Neural crest cell (in vitro differentiated cells): ENCODE results near the gene GPR158. TPM values are rescaled to one million over a fixed set of nuclear protein-coding genes. Genes with fewer than 3 reads are reported as not detected.
A peak's percentile ranks its signal among the peaks of the same experiment; 100 is the strongest.

Experiments
- DNase-seq: peaks from one replicate; pipeline ENCODE4 v3.0.0; 2021; ENCODE audit warnings: low read depth, mixed read lengths, low spot score
- H3K27ac Mint-ChIP-seq: one replicate; pipeline ENCODE4 v1.8.0; 2021; ENCODE audit warnings: mild to moderate bottlenecking, mixed read lengths; ENCODE audit not compliant: unreplicated experiment
- H3K27me3 Mint-ChIP-seq: 2 replicates; pipeline ENCODE4 v1.8.0; 2021; ENCODE audit warnings: low read depth, mild to moderate bottlenecking, mixed read lengths
- H3K36me3 Mint-ChIP-seq: 2 replicates; pipeline ENCODE4 v1.8.0; 2021; ENCODE audit warnings: low read depth, mild to moderate bottlenecking, mixed read lengths
- H3K4me1 Mint-ChIP-seq: 2 replicates; pipeline ENCODE4 v1.8.0; 2021; ENCODE audit warnings: mixed read lengths
- H3K4me3 Mint-ChIP-seq: one replicate; pipeline ENCODE4 v1.8.0; 2021; ENCODE audit warnings: mild to moderate bottlenecking, mixed read lengths
- H3K9me3 Mint-ChIP-seq: 2 replicates; pipeline ENCODE4 v1.8.0; 2021; ENCODE audit warnings: mixed read lengths
- total RNA-seq: library from RNA; stranded (reverse); gene quantifications from 2 replicates; pipeline ENCODE4 v1.2.1, GENCODE V29; 2021
- TF ChIP-seq, protein P1 (sequence below): fragments of 200-600 bp; sonication (generic); conservative IDR thresholded peaks from 2 replicates; pipeline ENCODE4 v1.5.0; 2021; ENCODE audit warnings: antibody characterized with exemption, mild to moderate bottlenecking

GPR158 gene
- total RNA-seq, 1 donor from 2014 or later: 0.26 TPM

- no peaks in the 10 kb centered on the region for H3K27me3 Mint-ChIP-seq
- peaks cover 13% of the 10 kb centered on the region for H3K4me1 Mint-ChIP-seq
- peaks cover 20% of the 10 kb centered on the region for H3K9me3 Mint-ChIP-seq
- peak overlapping the region; percentile 45 for H3K27ac Mint-ChIP-seq
- peaks cover 3% of the 10 kb centered on the region for H3K36me3 Mint-ChIP-seq
- no peak for DNase-seq
- TF ChIP-seq, protein P1, sequence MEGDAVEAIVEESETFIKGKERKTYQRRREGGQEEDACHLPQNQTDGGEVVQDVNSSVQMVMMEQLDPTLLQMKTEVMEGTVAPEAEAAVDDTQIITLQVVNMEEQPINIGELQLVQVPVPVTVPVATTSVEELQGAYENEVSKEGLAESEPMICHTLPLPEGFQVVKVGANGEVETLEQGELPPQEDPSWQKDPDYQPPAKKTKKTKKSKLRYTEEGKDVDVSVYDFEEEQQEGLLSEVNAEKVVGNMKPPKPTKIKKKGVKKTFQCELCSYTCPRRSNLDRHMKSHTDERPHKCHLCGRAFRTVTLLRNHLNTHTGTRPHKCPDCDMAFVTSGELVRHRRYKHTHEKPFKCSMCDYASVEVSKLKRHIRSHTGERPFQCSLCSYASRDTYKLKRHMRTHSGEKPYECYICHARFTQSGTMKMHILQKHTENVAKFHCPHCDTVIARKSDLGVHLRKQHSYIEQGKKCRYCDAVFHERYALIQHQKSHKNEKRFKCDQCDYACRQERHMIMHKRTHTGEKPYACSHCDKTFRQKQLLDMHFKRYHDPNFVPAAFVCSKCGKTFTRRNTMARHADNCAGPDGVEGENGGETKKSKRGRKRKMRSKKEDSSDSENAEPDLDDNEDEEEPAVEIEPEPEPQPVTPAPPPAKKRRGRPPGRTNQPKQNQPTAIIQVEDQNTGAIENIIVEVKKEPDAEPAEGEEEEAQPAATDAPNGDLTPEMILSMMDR: no peak
- no peak overlapping the region for H3K4me3 Mint-ChIP-seq
Measured at GRCh38 chr10:25616903-25617592, 442.2 kb downstream of the GPR158 start.

- Mint-ChIP-seq H3K4me1 (no peaks in the 10 kb centered on the region), H3K27ac (no peak overlapping the region), H3K9me3 (no peaks in the 10 kb centered on the region), H3K27me3 (no peaks in the 10 kb centered on the region), H3K4me3 (no peak overlapping the region), H3K36me3 (peaks cover 2% of the 10 kb centered on the region)
- no peak for DNase-seq
- TF ChIP-seq, protein P1: no peak
Measured at GRCh38 chr10:25627606-25628005, 452.8 kb downstream of the GPR158 start.

- H3K4me1 Mint-ChIP-seq: no peaks in the 10 kb centered on the region
- no peaks in the 10 kb centered on the region for H3K27me3 Mint-ChIP-seq
Measured at GRCh38 chr10:25629333-25629732, 454.5 kb downstream of the GPR158 start.

GRCh38 chr10:25631471-25631870 lies 456.7 kb downstream of the GPR158 start:
- Mint-ChIP-seq H3K9me3 (no peaks in the 10 kb centered on the region), H3K36me3 (no peaks in the 10 kb centered on the region), H3K27me3 (no peaks in the 10 kb centered on the region), H3K4me1 (no peaks in the 10 kb centered on the region), H3K4me3 (no peak overlapping the region), H3K27ac (peak overlapping the region; percentile 31)
- DNase-seq: no peak
- TF ChIP-seq, protein P1: no peak

More at GRCh38 chr10:25629333-25629732, 454.5 kb downstream of the GPR158 start:
- DNase-seq: no peak
- H3K27ac Mint-ChIP-seq: no peak overlapping the region
- no peaks in the 10 kb centered on the region for H3K36me3 Mint-ChIP-seq
- H3K4me3 Mint-ChIP-seq: no peak overlapping the region
- no peaks in the 10 kb centered on the region for H3K9me3 Mint-ChIP-seq
- TF ChIP-seq, protein P1: no peak

DNA sequence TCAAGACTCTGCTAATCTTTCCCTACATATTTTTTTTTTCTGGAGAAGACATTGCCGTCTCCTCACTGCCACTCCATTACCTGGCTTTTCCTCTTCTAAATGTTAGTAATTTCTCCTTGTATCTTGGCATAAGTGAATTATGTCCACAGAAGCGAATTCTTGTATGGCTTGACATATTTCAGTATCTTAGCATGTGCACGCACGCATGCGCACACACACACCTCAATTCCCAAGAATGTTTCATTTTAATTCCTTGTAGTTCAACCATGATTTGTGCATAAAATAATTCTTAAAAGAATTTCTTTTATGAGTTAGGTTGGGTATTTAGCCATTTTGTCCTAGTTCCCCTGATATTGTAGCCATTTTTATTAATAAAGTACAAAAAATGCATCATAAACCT lies 458.0 kb downstream of the GPR158 start:
- Mint-ChIP-seq H3K36me3 (no peaks in the 10 kb centered on the region), H3K9me3 (no peaks in the 10 kb centered on the region), H3K4me3 (no peak overlapping the region), H3K27ac (no peak overlapping the region), H3K4me1 (no peaks in the 10 kb centered on the region), H3K27me3 (no peaks in the 10 kb centered on the region)
- DNase-seq: no peak
- TF ChIP-seq, protein P1: no peak
